Measurements from ENCODE around the gene PAPSS2.
"Not testable (repeated sequence)": the region's sequence is repeated elsewhere in the genome, so short reads cannot be mapped to it uniquely, and the experiment has no call there.

The PAPSS2 gene

DNA sequence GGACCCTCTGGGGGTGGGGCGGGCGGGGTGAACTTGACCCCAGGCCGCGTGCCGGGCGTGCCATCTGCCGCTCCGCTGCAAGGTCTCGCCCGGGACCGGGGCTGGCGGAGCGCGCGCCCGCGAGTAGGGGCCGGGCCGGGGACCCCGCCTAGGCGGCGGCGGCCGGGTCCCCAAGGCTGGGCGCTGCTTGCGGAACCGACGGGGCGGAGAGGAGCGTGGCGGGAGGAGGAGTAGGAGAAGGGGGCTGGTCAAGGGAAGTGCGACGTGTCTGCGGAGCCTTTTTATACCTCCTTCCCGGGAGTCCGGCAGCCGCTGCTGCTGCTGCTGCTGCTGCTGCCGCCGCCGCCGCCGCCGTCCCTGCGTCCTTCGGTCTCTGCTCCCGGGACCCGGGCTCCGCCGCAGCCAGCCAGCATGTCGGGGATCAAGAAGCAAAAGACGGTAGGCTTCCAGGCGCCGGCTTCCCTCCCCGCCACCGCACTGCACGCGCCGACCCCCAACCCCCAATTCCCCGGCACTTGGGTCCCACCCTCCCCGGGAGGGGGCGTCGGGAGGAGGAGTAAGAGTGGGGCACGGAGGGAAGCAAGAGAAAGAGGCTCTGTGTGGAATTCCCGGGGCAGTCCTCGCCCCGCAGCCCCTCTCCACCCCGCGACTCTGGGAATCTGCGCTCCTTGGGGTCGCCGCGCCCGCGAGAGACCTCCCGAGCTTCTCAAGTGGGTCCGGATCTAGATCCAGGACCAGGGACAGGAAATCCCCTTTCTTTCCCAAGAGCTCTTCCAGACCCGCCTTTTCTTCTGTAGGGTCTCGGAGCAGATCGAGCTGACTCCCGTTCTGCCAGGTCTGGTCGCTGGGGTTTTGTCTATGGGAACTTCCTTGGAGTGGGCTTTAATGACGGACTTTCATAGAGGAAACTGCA is at the start of gene PAPSS2:
Gene PAPSS2, plus strand, starts transcription at position 308 of the 913 bp plus-strand sequence. Its CDS starts 104 bp downstream, at position 412.
- peak; percentile 7 for DNase-seq

DNA sequence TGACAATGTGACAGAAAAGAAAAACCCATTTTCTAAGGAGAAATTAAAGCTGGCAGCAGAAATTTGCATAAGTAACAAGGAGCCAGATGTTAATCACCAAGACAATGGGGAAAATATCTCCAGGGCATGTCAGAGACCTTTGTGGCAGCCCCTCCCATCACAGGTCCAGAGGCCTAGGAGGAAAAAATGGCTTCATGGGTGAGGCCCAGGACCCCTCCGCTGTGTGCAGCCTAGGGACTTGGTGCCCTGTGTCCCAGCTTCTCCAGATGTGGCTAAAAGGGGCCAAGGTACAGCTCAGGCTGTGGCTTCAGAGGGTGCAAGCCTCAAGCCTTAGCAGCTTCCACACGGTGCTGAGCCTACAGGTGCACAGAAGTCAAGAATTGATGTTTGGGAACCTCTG is 48.3 kb upstream of the PAPSS2 start:
- DNase-seq, result not testable (repeated sequence)

GRCh38 chr10:87612115-87612514 is 47.6 kb upstream of the PAPSS2 start:
- no peak for DNase-seq

DNA sequence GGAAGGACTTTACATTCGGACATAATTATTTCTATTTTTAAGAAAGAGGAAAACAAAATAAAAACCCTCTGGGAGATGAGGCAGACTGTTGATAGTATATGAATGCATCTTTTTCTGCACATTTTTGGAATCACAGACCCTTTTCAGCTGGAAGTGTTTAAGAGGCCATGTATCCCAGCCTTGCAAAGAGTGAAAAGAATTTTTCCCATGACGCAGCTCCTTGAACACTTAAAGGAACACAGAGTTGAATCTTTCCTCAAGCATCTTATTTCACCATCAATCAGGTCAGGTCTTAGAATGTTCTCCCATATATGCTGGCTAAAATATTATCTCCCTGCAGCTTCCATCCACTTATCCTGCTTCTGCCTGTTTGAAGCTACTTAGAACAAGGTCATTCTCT is 45.9 kb upstream of the PAPSS2 start:
- DNase-seq, result no peak

- DNase-seq, result no peak
These were observed 43.8 kb upstream of the PAPSS2 start for GRCh38 chr10:87615856-87616255.

GRCh38 chr10:87617503-87617902 is 42.2 kb upstream of the PAPSS2 start:
- no peak for DNase-seq

DNA sequence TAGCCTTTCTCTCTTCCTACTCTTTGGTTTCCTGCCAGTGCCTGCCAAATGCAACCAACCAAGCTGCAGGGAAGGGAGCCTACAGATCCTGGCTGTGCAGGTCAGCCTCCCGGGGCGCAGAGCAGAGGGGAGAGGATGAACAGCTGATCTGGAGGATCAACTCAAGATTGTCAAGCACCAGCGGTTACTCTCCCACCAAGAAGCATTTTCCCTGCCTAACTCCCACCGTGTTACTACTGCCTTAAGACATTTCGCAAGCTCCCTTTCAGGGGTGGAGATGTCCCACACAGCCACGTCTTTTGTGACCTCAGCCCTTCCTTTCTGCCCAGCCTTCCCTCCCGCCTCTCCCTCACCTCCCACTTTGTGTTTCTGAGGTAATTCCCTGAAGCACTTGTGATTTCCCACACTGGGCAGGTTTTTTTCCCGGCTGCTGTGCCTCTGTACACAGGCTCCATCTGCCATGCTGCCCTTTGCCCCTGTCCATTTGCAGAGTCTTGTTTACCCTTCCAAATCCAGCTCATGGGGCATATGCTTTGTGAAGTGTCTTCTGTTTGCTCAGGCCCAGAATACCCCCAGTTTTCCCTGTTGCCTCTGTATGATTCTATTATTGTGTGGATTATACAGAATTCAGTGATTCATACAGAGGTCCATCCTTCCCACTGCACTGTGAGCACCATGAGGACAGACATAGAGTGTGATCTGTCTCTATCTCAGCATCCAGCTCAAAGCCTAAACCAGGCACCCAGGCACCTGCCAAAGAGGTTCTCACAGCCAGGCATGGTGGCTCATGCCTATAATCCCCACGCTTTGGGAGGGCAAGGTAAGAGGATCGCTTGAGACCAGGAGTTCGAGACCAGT is 40.9 kb upstream of the PAPSS2 start:
- no peak for DNase-seq

GRCh38 chr10:87619705-87620104 is 40.0 kb upstream of the PAPSS2 start:
- DNase-seq, result no peak

- not testable (repeated sequence) for DNase-seq
These were observed 38.2 kb upstream of the PAPSS2 start for GRCh38 chr10:87621440-87621839.

DNA sequence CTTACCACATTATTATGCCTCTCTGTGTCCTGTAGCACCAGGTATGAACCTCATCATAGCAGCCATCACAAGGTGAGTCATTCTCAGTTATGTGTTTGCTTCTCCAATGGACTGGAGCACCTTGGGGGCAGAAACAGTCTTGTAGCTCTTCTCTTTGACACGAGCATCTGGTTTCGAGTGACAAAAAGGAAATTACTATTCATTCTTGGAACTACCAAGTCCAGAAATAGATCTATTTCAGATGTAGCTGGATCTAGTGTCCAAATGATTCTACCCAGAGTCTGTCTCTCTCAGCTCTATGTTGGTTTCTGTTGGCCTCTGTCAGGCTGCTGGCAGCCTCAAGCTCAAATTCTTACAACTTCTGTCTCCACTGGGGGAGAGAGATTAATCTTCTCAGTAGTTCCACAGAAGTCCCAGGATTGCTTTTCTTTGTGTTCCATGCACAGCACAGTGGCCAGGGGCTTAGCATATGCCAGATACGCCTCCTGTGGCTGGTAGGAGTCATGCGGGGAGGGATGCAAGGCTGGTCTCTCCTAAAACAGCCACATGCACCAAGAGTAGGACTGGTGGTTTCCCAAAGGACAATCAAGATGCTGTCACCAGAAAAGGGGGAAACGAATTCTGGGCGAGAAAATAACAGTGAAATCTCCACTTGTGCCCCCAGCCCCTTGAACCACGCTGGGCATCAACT is 37.2 kb upstream of the PAPSS2 start:
- DNase-seq, result no peak

DNA sequence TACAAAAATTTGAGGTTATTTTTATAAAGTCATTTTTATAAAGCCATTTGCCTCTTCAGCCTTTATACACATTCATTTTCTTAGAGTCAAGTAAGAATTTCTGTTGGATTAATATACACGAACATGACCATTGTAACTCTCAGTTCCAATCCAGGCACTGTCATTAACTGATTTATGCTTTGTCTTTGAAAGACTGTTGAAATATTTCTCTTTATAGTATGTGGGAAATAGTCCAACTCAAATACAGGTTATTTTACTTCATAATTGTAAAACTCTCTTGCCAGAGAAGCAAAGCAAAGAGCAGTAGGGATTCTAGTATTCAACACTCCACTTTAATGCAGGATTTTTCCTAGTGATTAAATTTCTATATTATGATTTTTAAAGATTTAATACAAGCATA is 36.5 kb upstream of the PAPSS2 start:
- no peak for DNase-seq

DNA sequence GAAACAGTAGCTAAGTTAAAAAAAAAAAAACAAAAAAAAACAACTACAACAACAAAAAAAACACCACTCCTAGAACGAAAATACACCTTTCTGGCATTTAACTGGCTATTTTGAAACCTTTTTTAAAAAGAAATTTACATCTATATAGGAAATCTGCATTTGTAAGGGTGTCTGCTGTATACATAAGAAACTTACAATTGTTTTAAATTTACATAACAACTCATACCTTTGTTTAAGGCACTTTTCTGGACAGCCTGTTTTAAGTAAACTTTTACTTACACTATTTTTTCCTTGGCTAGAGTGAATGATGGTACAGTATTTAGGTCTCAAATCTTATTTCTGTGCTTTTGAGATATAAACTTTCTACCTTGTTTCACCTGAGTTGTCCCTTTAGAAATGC is 34.0 kb upstream of the PAPSS2 start:
- DNase-seq, result no peak

DNA sequence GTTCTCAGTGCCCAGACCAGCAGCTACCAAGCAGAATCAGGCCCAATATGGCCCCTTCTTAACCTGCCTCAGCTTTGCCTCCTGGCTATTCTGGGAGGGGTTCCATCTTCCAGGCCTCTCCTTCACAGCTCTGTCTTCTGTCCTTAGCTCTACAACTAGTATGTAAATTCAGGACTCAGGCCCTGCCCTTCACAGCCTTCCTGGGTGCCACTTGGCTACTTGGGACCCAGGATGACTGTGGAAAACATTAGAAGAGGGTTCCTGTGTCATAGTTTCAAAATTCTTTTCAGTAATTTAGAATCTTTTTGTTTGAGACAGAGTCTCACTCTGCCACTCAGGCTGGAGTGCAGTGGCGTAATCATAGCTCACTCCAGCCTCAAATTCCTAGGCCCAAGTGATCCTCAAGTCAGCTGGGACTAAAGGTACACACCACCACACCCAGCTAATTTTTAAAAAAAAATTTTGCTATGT is 33.2 kb upstream of the PAPSS2 start:
- DNase-seq, result no peak

DNA sequence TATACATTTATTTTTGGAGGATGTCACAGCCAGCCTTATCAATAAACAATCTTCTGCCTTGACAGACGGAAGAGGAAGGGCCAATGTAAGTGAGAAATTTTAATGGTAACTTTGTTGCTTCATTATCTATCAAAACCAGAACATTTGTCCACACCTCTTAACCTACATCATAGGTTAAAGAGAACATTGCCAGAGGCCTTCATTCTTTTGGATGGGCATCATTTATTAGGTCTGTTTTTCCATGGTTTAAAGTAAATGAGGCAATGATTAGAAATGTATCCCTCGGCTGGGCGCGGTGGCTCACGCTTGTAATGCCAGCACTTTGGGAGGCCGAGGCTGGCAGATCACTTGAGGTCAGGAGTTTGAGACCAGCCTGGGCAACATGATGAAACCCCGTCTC is 29.5 kb upstream of the PAPSS2 start:
- no peak for DNase-seq

GRCh38 chr10:87632454-87632853 is 27.2 kb upstream of the PAPSS2 start:
- DNase-seq, result no peak

DNA sequence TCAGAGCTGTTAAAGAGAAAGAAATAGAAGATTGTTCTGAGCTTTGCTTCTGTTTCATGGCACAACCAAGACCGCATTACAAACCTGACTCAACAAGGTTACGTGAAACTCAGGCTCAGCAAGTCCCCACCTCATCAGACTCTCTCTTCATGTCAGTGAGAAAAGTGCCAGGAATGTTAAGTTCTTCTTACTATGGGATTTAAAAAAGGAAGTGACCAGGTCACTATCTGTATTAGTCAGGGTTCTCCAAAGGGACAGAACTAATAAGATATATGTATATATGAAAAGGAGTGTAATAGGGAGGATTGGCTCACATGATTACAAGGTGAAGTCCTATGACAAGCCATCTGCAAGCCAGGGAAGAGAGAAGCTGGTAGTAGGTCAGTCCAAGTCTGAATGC is 25.4 kb upstream of the PAPSS2 start:
- DNase-seq, result no peak

DNA sequence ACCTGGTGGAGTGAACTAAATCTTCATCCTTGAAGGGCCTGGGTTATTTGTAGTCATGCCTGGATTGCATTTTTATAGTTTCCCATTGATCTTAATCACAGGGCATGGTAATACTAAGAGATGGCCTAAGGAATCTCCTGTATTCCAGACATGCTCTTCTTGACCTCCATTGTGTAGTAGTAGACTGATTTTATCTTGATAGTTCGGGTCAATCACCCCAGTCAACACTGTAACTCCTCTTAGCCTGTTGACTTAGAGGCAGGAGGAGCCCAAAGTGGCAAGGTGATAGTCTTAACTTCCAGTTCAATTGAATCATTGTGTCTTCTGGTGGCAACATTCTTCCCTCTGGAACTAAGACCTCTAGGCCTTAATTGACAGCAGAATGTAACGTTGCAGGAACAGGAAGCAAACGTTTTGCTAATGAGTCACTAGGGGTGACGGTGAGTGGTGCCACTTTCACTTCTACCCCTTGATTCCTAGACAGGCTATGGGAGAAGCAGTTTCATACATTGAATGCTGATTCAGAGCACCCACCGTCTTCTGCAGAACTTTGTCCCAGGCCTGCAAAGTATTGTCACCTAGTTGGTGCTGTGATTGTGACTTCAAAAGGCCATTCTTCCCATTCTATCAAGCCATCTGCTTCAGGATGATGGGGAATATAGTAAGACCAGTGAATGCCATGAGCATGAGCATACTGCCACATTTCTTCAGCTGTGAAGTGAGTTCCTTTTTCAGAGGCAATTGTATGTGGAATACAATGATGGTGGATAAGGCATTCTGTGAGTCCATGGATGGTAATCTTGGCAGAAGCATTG is 24.0 kb upstream of the PAPSS2 start:
- peak; percentile 6 for DNase-seq

DNA sequence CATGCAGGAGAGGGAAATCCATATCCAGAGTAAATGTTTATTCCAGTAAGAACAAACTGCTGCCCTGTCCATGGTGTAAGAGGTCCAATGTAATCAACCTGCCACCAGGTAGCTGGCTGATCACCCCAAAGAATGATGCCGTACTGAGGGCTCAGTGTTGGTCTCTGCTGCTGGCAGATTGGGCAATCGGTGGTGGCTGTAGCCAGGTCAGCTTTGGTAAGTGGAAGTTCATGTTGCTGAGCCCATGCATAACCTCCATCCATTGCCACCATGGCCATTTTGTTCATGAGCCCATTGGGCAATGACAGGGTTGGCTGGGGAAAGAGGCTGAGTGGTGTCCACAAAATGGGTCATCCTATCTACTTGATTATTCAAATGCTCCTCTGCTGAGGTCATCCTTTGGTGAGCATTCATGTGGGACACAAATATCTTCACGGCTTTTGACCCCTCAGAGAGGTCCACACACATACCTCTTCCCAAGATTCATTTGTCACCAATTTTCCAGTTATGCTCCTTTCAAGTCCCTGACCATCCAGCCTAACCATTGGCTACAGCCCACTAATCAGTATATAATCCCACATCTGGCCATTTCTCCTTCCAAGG is 23.3 kb upstream of the PAPSS2 start:
- DNase-seq, result no peak

DNA sequence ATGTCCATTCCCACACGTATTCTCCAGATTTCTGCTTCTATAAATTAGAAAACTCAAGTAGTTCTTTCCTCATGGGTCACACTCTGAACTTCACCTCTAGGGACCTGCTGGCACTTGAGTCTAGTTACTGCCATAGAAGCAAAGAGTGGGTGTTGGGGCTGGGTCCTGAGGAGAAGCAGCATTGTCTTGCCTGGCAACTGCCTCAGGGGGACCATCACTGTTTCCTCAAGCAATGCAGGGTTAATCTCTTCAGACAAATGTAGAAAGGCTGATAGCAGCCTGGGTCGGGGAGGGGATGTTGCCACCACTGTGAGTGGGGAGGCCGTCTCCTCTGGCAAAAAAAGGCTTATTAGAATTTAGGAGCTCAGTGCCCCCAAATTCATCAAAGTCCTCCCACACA is 20.2 kb upstream of the PAPSS2 start:
- DNase-seq, result no peak

DNA sequence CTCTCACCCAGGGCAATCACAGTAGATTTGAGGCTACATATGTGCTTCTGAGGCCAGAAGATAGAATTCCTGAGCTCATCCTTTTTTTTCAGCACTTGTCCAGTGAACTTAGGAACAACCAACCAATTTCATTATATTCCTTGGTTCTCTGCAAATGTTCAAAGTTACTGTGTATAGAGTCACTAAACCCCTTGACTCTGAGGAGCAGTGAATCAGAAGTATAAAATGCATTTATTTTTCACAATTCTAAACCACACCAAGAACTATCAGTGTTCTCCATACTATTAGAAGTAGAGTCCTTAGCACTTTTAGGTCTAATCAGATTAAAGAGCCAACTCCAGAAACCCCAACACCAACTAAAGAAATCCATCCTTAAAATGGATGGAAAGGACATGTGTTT is 19.6 kb upstream of the PAPSS2 start:
- no peak for DNase-seq

- DNase-seq, result no peak
These were observed 17.2 kb upstream of the PAPSS2 start for GRCh38 chr10:87642486-87642885.

DNA sequence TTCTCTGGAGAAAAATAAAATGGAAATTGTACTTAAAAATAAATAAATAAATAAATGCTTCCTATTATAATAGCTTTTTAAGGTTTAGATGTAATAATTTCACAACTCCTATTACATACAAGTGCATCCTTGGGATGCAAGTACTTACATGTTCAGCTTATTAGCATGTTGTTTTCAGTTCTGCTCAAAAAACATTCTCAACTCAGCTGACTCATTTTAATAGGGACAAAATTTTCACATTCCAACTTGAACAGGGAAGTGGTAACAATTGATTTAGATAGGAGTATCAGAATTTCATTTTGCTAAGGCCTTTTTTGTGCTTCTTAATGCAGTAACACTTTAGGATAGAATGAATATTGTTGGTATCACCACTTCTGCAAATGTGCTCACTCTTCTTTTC is 16.7 kb upstream of the PAPSS2 start:
- DNase-seq, result no peak
